Measurements from ENCODE around the gene EPG5. TPM values are rescaled to one million over a fixed set of nuclear protein-coding genes. Genes with fewer than 3 reads are reported as not detected.
A peak's percentile ranks its signal among the peaks of the same experiment; 100 is the strongest.

Gene EPG5
- total RNA-seq, 4 donors from 2014 or later, result 20.4 to 34.3 (median 28.2) TPM

- Histone ChIP-seq H3K27ac (replicated peaks in 1 of 4) (no peak overlapping the region), H3K27me3 (no peaks in the 10 kb centered on the region), H3K4me3 (no peak overlapping the region), H3K36me3 (peaks cover 38 to 96% (median 73%) of the 10 kb centered on the region in 4 donors), H3K4me1 (peaks cover 9 to 17% (median 10%) of the 10 kb centered on the region in 4 donors), H3K9me3 (no peaks in the 10 kb centered on the region)
- no peak for DNase-seq (ENCODE audit: extremely low spot score)
- 37% methylated on average over 4 of the region's 4 CpGs for WGBS
- intact Hi-C loops (cut with DNase I), result no loop called here
- no peak for TF ChIP-seq CTCF (IDR thresholded peaks at IDR 0.05)
- no peak for TF ChIP-seq EP300 (IDR thresholded peaks at IDR 0.05)
- TF ChIP-seq POLR2A (IDR thresholded peaks at IDR 0.05; ENCODE audit: low read depth), result no peak
- no peak for TF ChIP-seq POLR2AphosphoS5 (IDR thresholded peaks at IDR 0.05)
These were observed 46.8 kb downstream of the EPG5 start for GRCh38 chr18:45920367-45920766.

GRCh38 chr18:45916302-45916701, 50.8 kb downstream of the EPG5 start:
- no peak overlapping the region for H3K27ac ChIP-seq (replicated peaks in 1 of 4)
- intact Hi-C loops (cut with DNase I), result no loop called here

GRCh38 chr18:45913276-45913675, 53.9 kb downstream of the EPG5 start:
- Histone ChIP-seq H3K4me1 (no peaks in the 10 kb centered on the region), H3K27ac (replicated peaks in 1 of 4) (no peak overlapping the region), H3K9me3 (no peaks in the 10 kb centered on the region), H3K36me3 (peaks cover 74 to 100% (median 87%) of the 10 kb centered on the region in 4 donors), H3K4me3 (no peak overlapping the region), H3K27me3 (no peaks in the 10 kb centered on the region)
- 86% methylated on average over 4 of the region's 4 CpGs for WGBS
- intact Hi-C loops (cut with DNase I), result no loop called here
- TF ChIP-seq EP300 (IDR thresholded peaks at IDR 0.05) (no peak), CTCF (IDR thresholded peaks at IDR 0.05) (no peak), POLR2A (IDR thresholded peaks at IDR 0.05; ENCODE audit: low read depth) (no peak), POLR2AphosphoS5 (IDR thresholded peaks at IDR 0.05) (no peak)
- no peak for DNase-seq (ENCODE audit: extremely low spot score)

More at GRCh38 chr18:45916302-45916701, 50.8 kb downstream of the EPG5 start:
- peaks cover 50 to 96% (median 74%) of the 10 kb centered on the region in 4 donors for H3K36me3 ChIP-seq
- H3K4me3 ChIP-seq, result no peak overlapping the region
- H3K9me3 ChIP-seq, result no peaks in the 10 kb centered on the region
- no peak for DNase-seq (ENCODE audit: extremely low spot score)
- 90% methylated on average over 8 of the region's 8 CpGs for WGBS
- TF ChIP-seq CTCF (IDR thresholded peaks at IDR 0.05) (no peak), POLR2AphosphoS5 (IDR thresholded peaks at IDR 0.05) (no peak), EP300 (IDR thresholded peaks at IDR 0.05) (no peak), POLR2A (IDR thresholded peaks at IDR 0.05; ENCODE audit: low read depth) (no peak)
- no peaks in the 10 kb centered on the region for H3K27me3 ChIP-seq
- peaks cover 9 to 13% (median 10%) of the 10 kb centered on the region in 4 donors for H3K4me1 ChIP-seq

GRCh38 chr18:45910405-45911023, 56.6 kb downstream of the EPG5 start:
- DNase-seq (ENCODE audit: extremely low spot score), result no peak
- no peak for TF ChIP-seq EP300 (IDR thresholded peaks at IDR 0.05)
- TF ChIP-seq CTCF (IDR thresholded peaks at IDR 0.05), result peak; percentile 53 to 80 (median 55)
- Histone ChIP-seq H3K27ac (replicated peaks in 1 of 4) (no peak overlapping the region), H3K27me3 (no peaks in the 10 kb centered on the region), H3K9me3 (no peaks in the 10 kb centered on the region), H3K4me3 (no peak overlapping the region), H3K36me3 (peaks cover 83 to 100% (median 91%) of the 10 kb centered on the region in 4 donors), H3K4me1 (no peaks in the 10 kb centered on the region)
- 46% methylated on average over 4 of the region's 4 CpGs for WGBS
- intact Hi-C loops (cut with DNase I), result no loop called here

Data from esophagus muscularis mucosa (tissue), 4 donors.